ENCODE measurements around the gene LASP1NB.
"Not testable (repeated sequence)": the region's sequence is repeated elsewhere in the genome, so short reads cannot be mapped to it uniquely, and the experiment has no call there.

LASP1NB gene

DNA sequence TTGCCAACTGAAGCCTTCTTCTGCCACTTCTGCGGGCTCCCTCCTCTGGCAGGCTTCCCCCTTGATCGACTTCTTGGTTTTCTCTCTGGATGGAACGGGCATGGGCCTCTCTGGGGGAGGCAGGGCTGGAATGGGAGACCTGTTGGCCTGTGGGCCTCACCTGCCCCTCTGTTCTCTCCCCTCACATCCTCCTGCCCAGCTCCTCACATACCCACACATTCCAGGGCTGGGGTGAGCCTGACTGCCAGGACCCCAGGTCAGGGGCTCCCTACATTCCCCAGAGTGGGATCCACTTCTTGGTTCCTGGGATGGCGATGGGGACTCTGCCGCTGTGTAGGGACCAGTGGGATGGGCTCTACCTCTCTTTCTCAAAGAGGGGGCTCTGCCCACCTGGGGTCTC lies 6.5 kb upstream of the LASP1NB start:
- DNase-seq: no peak

DNA sequence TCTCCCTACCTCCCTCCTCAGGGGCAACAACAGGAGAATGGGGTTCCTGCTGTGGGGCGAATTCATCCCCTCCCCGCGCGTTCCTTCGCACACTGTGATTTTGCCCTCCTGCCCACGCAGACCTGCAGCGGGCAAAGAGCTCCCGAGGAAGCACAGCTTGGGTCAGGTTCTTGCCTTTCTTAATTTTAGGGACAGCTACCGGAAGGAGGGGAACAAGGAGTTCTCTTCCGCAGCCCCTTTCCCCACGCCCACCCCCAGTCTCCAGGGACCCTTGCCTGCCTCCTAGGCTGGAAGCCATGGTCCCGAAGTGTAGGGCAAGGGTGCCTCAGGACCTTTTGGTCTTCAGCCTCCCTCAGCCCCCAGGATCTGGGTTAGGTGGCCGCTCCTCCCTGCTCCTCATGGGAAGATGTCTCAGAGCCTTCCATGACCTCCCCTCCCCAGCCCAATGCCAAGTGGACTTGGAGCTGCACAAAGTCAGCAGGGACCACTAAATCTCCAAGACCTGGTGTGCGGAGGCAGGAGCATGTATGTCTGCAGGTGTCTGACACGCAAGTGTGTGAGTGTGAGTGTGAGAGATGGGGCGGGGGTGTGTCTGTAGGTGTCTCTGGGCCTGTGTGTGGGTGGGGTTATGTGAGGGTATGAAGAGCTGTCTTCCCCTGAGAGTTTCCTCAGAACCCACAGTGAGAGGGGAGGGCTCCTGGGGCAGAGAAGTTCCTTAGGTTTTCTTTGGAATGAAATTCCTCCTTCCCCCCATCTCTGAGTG lies 5.9 kb upstream of the LASP1NB start:
- DNase-seq: no peak

DNA sequence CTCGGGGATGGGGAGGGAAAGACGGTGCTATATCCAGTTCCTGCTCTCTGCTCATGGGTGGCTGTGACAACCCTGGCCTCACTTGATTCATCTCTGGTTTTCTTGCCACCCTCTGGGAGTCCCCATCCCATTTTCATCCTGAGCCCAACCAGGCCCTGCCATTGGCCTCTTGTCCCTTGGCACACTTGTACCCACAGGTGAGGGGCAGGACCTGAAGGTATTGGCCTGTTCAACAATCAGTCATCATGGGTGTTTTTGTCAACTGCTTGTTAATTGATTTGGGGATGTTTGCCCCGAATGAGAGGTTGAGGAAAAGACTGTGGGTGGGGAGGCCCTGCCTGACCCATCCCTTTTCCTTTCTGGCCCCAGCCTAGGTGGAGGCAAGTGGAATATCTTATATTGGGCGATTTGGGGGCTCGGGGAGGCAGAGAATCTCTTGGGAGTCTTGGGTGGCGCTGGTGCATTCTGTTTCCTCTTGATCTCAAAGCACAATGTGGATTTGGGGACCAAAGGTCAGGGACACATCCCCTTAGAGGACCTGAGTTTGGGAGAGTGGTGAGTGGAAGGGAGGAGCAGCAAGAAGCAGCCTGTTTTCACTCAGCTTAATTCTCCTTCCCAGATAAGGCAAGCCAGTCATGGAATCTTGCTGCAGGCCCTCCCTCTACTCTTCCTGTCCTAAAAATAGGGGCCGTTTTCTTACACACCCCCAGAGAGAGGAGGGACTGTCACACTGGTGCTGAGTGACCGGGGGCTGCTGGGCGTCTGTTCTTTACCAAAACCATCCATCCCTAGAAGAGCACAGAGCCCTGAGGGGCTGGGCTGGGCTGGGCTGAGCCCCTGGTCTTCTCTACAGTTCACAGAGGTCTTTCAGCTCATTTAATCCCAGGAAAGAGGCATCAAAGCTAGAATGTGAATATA lies 4.8 kb upstream of the LASP1NB start:
- no peak for DNase-seq

DNA sequence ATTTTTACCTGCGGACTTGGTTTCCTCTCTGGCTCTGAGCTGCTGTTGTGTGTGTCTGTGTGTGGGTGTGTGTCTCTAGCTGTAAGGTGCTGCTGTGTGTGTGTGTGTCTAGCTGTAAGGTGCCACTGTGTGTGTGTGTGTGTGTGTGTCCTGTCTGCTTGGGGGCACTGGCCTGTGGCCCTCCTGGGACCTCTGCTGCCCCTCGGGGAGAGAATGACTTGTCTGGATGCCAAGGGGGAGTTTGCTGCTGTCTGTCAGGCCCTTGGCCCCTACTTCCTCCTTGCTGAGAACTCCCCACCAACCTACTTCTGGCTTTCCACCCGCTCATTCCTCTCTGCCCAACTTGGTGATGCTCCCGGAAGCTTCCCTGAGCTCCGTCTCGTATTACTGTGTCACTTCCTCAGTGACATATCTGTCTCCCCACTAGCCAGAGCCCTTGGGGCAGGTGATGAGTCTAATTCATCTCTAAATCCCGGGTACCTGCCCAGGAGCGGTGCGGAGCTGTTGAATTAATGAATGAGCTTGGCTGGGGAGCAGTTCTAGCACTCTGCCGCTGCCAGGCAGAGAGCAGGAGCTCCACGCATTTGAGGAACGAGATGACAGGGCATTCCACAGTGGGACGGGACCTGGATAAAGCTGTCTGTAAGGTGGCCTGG lies 3.5 kb upstream of the LASP1NB start:
- DNase-seq: no peak

DNA sequence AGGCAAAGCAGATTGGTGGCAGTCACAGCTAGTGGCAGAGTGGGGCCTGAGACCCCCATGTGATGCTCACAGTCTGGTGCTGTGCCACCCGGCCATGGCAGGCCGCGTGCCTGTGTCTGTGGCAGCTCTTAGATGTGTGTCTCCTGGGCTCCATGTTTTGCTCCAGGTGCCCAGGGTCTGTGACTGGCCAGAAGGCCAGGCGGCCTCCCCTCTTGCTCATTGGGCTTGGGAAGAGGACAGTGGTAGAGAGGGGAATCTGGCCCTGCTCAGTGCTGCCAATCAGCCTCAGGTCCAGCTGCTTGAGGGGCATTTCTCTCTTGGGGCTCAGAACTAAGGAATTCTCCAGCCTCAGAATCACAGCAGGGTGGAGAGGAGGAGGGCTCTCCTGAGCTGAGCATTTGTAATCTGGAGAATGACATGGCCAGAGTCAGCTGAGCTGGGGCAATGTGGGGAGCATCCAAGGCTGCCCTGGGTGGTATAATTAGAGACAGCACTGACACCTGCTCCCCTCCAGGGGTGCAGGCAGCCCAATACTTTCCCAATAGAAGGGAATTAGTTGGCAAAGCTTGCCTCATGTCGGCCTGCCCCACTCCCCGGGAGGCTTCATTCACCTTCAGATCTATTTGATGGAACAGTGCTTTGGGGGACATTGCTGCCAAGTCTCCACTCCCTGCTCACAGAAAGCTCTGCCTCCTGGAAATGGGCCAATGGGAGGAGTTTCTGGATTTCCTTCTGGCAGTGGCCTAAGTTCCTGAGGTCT lies 2.7 kb upstream of the LASP1NB start:
- peak; percentile 53 for DNase-seq

DNA sequence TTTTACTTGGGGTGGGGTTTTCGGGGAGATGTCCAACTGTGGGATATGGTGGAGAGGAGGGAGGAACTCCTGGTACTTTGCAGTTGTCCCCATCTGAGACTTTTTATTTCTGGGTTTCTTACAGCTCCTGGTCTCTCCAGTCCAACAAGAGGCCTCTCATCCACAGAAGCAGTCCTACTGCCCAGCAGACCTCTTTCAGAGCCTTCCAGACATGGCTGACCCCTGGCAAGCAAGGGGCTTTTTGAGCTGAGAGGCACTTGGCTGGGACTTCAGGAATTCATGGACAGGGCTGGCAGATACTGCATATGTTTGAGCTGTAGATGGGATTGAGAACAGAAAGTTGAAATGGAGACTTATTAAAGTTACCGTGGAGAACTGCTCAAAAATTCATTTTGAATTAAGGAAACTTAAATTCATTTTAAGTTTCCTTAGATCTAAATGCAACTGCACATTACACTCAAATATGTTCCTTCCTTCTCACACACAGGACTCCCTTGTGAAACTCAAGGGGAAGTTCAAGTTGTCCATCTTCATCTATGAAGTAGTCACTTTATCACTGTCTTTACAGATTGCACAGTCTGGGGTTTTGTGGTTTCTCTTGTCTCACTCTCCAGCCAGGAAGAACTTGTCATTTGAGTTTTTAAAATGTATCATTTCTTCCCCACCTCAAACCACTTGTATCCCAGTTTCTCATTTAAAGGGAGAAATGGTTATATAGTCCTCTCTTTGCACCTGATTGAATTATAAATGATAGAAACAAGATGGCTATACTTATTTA lies 1.1 kb downstream of the LASP1NB start:
- no peak for DNase-seq

DNA sequence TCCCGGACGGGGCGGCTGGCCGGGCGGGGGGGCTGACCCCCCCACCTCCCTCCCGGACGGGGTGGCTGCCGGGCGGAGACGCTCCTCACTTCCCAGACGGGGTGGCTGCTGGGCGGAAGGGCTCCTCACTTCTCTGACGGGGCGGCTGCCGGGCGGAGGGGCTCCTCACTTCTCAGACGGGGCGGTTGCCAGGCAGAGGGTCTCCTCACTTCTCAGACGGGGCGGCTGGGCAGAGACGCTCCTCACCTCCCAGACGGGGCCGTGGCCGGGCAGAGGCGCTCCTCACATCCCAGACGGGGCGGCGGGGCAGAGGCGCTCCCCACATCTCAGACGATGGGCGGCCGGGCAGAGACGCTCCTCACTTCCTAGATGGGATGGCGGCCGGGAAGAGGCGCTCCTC lies 5.4 kb downstream of the LASP1NB start:
- DNase-seq: not testable (repeated sequence)

DNA sequence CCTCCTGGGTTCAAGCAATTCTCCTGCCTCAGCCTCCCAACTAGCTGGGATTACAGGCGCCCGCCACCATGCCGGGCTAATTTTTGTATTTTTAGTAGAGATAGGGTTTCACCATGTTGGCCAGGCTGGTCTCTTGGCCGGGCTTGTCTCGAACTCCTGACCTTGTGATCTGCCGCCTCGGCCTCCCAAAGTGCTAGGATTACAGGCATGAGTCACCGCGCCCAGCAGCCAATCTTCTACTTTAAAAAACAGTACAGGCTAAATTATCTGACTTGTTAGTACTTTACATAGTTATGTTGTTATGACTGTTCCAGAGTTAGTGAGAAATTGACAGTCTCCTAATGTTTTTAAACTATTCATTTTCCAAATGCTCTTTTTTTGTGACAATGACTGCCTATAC lies 8.5 kb downstream of the LASP1NB start:
- DNase-seq: not testable (repeated sequence)

DNA sequence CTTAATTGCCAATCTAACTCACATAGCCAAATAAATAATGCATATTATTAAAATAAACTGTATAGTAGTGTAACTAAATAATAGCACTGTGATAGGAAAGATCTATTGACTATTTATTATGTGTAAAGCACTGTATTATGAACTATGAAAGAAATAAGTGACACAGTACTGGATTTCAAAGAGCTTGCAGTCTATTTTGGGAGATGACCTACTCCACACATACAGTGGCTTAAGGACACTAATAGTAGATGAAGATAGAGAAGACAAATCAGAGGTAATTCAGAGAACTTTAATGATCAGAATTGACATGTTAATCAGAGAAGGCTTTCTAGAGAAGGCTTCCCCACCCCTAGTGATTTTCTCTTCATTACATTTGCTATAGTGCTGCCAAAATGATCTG lies 14.6 kb downstream of the LASP1NB start:
- no peak for DNase-seq

DNA sequence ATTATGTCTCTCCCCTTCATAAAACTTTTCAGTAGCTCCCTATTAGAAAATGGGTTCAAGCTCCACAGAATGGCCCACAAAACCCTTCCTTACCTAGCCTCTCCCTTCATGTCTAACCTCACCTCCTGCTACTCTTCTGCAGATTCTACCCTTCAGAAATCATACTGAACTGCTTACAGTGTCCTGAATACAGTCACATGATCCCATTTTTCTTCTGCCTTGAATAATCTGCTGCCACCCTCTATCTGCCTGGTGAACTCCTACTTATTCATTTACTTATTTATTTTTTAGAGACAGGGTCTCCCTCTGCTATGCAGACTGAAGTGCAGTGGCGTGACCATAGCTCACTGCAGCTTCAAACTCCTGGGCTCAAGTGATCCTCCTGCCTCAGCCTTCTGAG lies 15.0 kb downstream of the LASP1NB start:
- no peak for DNase-seq

DNA sequence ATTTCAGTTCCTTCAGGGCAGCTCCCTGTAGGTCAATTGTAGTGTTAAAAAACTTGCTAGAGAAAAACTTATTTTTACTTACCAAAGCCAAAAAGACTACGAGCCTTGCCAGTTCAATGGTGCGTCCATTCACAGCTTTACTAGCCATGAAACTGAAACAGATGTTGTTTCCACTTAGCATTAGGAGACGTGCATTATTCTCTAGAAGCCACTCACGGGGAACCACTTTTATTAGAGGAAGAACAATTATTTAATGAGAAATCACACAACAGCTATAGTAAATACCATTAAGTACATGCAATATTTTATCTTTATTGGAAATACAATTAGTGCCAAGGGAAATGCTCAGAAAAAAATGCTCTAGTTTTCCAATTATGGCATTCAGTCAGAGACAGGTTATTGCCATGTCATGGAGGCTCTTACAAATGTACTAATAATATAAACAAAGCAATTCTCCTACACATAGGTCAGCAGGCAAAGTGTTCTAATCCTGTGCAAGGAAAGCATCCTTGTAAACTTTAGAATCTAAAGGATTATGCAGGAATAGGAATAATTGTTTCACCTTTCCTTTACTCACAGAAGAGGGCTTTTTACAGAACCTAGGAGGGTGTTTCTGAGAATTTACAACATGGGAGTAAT lies 17.4 kb downstream of the LASP1NB start:
- DNase-seq: no peak

DNA sequence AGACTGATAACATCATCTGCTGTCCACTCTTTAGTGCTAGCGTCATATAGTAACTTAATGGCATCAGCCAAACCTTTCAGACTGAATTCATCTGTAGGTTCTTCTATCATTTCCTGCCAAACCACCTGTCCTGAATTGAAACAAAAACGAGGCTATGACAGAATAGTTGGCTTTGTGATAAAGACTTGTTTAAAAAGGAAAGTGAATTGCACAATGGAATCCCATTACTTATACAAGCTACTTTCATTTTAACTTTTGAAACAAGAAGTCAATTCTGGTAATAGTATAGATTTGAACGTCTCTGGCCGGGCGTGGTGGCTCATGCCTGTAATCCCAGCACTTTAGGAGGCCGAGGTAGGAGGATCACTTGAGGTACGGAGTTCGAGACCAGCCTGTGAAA lies 18.2 kb downstream of the LASP1NB start:
- DNase-seq: no peak

DNA sequence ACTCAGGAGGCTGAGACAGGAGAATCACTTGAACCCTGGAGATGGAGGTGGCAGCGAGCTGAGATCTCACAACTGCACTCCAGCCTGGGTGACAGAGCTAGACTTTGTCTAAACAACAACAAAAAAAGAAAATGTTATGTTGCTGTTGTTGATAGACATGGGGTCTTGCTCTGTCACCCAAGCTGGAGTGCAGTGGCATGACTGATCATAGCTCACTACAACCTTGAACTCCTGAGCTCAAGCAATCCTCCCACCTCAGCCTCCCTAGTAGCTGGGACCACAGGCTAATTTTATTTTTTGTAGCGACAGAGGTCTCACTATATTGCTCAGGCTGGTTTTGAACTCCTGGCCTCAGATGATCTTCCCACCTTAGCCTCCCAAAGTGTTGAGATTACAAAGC lies 21.8 kb downstream of the LASP1NB start:
- DNase-seq: no peak

DNA sequence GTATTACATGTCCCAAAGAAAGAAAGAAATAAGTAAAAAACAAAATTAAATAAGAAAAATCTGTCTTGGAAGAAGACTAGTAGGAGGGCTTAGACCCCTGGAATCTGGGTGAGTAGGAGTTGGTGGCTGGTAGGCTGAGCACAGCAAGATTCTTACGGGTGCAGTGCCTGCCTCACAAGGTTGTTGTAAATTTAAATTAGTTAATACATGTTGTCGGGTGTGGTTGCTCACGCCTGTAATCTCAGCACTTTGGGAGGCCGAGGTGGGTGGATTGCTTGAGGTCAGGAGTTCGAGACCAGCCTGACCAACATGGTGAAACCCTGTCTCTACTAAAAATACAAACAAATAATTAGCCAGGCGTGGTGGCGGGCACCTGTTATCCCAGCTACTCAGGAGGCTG lies 28.4 kb downstream of the LASP1NB start:
- not testable (repeated sequence) for DNase-seq

DNA sequence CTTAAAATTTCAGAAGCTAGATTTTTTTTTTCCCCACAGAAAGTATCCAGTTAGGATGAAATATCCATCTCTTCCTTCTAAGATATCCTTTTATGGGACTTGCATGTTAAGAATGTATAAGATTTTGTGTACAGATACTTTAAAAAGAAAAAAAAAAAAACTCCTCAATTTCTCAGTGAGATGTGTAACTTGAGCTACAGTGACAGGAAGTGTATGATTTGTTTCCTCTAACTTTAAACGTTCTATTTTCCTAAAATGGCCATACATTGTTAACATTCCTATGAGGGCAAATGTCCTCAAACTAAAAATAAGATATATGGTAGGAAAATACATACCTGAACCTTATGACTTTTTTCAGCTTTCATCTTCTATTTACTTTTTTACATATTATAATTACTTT lies 32.9 kb downstream of the LASP1NB start:
- no peak for DNase-seq

DNA sequence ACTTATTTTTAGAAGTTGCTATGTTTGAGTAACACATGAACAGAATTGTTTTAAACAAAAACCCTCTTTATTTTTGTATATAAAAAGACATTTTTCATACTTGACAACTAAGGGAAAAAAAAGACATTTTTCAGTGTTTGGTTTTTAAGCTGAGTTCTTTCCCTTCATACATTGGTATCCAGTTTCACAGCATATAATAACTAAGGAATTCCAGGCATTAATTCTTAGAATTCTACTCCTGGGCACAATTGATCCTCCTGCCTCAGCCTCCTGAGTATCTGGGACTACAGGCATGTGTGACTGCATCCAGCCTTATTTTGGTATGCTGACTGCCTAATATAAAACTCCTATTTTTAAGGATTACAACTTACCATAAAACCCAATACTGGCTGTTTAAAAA lies 33.3 kb downstream of the LASP1NB start:
- no peak for DNase-seq

DNA sequence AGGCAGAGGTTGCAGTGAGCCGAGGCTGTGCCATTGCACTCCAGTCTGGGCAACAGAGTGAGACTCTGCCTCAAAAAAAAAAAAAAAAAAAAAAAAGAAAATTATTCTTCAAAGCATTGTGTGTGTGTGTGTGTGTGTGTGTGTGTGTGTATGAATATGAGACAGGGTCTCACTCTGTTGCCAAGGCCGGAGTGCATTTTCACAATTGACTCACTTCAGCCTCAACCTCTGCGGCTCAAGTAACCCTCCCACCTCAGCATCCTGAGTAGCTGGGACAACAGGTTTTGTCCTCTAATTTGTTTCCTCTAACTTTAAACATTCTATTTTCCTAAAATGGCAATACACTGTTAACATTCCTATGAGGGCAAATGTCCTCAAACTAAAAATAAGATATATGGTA lies 34.1 kb downstream of the LASP1NB start:
- DNase-seq: no peak

DNA sequence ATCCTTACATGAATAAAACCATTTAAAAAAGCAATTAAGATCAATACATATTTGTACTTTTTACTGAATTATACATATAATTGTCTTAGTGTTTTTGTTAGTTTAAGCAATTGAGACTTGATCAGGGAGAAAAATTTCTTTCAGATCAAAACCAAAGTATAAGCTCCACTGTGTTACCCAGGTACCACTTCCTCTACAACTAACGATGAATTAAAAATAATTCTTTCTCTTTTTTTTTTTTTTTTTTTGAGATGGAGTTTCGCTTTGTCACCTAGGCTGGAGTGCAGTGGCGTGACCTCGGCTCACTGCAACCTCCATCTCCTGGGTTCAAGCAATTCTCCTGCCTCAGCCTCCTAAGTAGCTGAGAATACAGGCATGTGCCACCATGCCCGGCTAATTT lies 35.0 kb downstream of the LASP1NB start:
- no peak for DNase-seq

DNA sequence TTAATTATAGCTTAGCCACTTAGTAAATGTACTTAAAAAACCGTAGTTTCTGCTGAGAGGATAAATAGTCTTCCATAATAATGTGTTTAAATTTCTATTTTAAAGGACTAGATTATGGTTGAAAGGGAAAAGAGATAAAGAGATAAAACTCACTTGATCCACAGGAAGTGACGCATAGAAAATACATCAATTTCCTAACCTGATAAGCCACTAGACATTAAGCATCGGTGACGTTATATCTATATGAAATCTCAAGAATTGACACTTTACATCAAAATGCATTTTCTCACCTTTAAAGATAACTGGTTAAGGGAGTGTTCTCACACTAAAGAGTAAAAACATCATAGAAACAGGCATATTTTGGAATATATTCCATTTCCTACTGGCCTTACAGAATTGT lies 36.0 kb downstream of the LASP1NB start:
- no peak for DNase-seq

DNA sequence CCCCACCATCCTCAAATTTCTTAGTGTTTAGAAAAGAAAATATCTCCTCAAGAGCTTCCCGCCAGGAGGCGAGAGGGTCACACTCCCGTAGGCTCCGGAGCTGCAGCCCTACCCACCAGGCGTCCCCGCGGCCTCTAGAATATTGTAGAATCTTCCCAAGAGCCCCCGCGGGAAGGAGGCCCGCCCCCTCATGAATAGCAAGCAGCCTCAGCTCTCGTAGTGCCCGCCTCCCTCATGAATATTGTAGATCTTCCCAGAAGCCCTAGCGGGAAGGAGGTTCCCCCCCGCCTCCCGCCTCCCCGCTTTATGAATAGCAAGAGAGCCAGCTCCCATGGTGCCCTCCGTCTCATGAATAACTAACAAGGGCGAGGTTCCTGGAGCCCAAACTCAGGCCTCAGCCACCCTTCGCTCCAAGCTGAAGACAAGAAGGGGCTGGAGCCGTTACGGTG lies 41.9 kb downstream of the LASP1NB start, which contains the start of gene FBXO47:
TSS of gene FBXO47 (minus strand) at position 114 of the 449 bp plus-strand sequence. CDS start 4,378 bp downstream, outside the sequence.
- no peak for DNase-seq

DNA sequence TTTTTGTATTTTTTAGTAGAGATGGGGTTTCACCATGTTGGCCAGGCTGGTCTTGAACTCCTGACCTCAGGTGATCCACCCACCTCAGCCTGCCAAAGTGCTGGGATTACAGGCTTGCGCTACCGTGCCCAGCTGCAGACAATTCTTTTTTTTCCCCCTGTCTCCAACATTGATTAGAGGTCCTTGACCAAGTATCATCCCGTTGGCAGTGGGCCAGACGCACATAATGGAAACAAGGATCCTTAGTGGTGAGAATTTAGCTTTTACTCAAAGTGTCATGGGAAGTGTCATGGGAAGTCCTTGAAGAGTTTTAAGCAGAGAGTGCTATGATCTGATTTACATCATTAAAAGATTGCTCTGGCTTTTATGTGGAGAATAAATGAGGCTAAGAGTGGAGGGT lies 43.9 kb downstream of the LASP1NB start:
- DNase-seq: no peak
